Measurements from ENCODE around the gene OTUD5.
"Not testable (repeated sequence)": the region's sequence is repeated elsewhere in the genome, so short reads cannot be mapped to it uniquely, and the experiment has no call there.

Gene OTUD5, protein sequence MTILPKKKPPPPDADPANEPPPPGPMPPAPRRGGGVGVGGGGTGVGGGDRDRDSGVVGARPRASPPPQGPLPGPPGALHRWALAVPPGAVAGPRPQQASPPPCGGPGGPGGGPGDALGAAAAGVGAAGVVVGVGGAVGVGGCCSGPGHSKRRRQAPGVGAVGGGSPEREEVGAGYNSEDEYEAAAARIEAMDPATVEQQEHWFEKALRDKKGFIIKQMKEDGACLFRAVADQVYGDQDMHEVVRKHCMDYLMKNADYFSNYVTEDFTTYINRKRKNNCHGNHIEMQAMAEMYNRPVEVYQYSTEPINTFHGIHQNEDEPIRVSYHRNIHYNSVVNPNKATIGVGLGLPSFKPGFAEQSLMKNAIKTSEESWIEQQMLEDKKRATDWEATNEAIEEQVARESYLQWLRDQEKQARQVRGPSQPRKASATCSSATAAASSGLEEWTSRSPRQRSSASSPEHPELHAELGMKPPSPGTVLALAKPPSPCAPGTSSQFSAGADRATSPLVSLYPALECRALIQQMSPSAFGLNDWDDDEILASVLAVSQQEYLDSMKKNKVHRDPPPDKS
- total RNA-seq = 121 to 139 reads per million in 2 donors

DNA sequence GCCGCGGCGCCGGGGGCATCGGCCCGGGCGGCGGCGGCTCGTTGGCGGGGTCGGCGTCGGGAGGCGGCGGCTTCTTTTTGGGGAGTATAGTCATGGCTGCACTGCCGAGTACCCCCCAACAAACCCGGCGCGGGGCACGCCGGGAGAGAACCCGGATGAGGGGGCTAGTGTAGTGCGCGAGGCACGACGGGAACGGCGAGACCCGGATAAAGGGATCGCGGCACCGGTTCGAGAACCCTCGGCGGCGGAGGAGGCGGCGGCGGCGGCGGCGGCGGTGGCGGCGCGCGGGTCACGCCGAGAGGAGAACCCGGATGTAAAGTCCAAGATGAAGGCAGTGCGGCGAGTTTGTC is at the start of gene OTUD5:
Gene OTUD5 (minus strand): TSS at position 131 of the 350 bp plus-strand sequence. CDS start 37 bp downstream, at position 94.
- peak; percentile 72 for DNase-seq

DNA sequence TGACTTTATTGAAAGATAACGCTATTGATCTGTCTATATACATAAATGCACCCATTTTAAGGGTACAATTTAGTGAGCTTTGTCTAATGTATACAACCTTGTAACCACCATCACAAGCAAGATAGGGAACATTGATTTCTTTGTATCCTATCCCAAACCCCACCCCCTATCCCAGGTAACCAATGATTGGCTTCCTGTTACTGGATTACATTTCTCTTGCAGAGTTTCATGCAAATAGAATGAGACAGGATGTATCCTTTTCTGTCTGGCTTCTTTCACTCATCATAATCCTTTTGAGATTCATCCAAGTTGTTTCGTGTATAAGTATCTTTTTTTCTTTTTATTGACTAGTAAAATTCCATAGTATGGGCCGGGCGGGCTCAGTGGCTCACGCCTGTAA is 46.3 kb upstream of the OTUD5 start:
- DNase-seq = no peak

DNA sequence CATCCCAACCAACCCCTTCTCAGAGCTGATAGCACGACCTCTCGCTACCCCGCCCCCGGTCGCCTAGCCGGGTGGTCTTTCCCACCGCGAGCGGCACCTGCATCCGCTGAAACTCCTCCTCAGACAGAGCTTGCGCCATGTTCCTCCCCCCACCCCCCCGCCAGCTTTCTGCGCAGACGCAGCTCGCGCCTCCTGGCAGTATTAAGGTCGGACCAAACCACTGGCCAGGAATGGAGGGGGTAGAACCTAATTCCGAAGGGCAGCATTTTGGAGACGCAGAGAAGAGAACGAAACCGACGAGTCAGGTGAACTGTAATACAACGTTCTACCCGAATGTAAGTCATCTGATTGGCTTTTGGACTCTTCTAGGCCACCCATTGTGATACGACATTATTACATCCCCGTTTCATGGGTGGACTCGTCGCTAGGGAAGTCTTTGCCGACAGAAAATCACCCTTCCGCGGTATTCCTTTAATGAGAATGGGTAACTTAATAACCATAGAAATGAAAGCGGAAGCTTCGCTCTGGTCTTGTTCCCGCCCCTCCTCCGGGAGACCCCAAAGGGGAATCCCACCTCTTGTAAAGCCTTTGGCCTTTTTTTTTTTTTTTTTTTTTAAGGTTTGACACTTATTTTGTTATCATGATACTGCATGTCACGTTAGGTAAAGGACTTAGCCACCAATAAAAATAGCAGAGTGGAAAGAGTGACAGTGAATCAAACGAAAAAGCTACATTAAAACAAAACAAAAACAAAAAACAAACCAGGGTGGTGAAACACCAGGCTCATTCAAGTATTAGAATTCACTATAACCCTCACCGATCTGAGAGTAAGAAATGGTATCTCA is 44.9 kb upstream of the OTUD5 start, which contains the start of gene GRIPAP1:
Gene GRIPAP1 (minus strand): TSS at position 174 of the 845 bp plus-strand sequence. CDS start 35 bp downstream, at position 139.
- peak; percentile 69 for DNase-seq

DNA sequence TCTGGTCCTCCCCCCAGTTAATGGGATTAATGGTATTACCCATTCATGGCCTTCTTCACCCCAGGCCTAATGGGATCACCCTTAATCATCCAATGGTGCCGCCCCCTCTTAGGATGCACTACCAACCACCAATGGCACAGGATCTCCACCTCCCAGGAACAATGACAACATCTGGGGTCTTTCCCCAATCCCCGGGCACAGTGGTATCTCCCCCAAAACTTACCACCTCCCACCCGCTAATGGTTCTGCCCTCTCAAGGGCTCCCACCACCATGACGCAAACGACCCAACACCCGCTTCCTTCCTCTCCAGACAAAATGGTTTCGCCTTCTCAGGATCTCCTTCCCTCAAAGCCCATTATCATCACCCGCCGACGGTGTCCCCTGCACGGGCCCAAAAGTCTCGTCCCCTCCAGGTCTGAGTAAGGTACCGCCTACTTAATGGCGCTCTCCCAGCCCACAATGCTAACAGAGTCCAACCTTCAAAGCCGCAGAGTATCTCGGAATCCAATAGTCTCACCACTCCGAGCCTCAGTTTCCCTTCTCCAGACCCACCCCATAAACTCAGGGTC is 44.2 kb upstream of the OTUD5 start:
- no peak for DNase-seq

DNA sequence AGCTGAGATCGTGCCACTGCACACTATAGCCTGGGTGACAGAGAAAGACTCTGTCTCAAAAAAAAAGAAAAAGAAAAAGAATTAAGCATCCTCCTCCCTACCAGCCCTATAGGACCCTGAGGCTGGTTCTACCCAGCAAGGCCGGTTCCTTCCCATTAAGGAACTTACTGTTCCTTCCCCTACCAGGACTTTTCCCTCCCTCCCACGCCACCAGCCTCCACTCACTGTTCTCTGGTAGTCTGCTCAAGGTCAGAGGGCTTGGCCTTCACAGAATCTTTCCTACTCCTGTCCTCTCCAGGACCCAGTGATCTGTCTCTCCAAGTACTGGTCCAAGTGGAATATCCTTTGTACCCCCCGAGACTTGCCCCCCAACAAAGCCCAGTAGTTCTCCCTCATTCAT is 43.2 kb upstream of the OTUD5 start:
- no peak for DNase-seq

DNA sequence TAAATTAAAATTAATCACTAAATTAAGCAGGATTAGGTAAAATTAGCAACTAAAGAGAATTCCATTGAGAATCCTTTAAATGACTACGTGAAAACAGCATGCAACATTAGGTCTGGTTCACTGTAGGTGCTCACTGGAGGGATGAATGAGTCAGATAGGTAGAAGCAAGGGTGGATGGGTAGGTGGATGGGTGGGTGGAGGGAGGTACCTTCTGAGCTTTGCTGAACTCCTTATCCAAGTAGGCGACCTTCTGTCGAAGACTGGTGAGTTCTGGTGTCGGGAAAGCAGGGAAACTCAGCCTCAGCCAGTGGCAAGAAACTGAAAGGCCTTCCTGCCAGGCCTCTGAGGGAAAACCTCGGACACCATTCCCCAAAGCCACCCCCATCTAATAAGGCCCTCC is 41.6 kb upstream of the OTUD5 start:
- DNase-seq = no peak

DNA sequence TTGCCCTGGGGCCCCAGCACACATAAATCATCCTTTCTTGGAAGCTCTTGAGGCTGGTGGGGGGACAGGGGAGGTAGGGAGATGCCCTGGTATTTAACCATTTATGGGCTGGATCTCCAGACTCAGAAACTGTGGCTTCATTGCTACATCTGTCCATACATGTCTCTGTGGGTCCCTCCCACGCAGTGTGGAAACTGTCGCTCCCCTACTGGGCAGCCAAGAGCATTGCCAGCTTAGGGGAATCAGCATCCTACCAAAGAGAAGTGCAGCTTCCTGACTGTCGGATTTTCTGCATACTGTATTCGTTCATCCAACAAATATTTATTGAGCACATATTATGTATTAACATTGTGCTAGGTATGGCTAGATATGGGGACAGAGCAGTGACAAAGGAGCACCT is 41.0 kb upstream of the OTUD5 start:
- no peak for DNase-seq

DNA sequence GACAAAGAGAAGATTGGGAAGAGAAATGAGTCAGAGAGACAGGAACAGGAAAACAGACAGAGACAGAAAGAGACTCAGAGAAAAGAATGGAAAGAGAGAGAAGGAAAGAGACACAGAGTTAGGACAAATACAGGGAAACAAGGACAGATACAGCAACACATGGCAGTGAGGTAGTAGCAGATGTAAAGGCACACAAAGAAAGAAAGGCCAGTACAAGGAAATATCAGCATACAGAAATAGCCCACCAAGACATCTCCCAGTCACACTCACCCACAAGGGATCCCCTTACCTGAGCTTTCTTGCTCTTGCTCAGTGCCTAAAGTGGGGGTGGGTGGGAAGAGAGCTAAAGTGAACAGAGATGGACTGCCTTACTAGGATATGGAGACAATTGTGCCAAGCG is 40.5 kb upstream of the OTUD5 start:
- DNase-seq = no peak

DNA sequence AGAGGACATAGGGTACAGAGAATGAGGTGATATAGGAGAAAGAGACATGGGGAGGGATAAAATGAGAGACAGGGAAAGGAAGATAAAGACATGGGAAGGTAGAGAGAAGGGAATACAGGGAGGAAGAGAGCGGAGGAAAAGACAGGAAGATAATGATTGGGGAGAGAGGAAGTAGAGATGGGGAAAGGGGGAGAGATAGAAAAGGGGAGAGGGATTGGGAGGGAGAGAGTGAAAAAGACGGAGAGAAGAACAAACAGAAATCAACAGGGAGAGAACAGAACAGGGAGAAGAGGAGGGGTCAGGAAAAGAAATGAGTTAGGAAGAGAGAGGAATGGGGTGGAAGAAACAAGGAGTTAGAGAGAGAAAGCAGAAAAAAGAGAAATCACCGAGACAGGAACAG is 40.0 kb upstream of the OTUD5 start:
- no peak for DNase-seq

DNA sequence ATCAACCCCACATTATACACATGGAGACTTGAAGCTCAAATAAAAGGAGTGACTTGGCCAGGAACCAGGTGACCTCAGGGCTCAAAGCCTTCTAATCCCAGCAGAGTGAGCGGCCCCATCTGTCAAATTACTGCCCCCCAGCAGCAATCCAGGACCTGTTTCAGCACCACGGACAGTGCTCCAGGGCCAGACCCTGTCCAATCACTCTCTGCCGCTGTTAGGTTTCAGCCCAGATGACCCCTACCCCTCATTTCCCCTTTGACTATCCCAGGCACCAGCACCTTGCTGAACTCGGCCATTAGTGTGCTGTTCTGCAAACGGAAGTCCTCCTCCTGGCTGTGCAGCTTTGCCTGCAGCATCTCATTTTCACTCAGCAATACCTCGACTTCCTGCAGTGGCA is 39.6 kb upstream of the OTUD5 start:
- DNase-seq = no peak

DNA sequence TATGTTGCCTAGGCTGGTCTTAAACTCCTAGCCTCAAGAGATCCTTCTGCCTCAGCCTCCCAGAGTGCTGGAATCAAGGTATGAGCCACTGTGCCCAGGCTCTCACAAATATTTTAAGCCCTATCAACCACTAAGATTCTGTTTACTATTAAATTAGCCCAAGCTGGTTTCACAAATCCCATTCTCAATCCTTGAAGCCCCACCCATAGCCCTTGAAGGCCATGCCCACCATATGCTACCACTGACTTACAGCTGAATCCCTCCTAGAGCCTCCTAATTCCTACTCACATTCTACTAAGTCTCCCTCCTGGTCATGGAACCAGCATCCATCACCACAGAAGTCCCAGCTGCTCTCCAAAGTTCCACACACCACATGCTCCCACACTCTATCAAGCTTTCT is 34.9 kb upstream of the OTUD5 start:
- no peak for DNase-seq

DNA sequence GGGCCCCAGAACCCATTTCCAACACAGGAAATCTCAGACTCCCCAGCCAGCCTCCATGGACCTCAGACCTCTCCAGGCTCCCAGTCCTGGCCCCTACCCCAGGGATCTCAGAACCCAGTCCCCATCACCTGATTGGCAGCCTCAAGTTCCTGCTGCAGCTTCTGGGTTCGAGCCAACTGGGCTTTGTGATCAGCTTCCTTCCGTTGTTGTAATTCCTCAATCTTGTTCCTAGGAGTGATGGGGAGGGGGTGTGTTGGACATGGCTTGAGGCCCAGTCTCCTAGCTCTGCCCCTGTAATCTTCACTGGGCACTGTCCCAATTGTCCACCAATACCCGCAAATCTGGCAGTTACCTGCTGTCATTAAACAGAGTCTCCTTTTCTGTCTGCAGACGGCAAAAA is 32.1 kb upstream of the OTUD5 start:
- no peak for DNase-seq

DNA sequence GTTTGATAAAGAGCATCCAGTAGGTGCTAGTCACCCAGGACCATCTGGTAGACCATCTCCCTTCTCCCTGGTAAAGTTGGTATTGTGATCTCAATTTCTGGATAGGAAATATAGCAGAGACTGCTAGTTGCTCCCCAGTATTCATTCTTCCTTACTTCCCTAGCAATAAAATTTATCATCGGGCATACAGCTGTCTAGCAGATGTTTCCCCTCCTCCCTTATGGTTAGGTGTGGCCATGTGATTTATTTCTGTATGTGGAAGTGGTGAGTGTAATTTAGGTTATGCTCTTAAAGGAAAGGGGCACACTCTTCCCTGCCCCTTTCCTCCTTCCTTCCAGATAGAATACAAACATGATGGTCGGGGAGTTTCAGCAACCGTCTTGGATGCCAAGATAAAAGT is 26.5 kb upstream of the OTUD5 start:
- DNase-seq = no peak

DNA sequence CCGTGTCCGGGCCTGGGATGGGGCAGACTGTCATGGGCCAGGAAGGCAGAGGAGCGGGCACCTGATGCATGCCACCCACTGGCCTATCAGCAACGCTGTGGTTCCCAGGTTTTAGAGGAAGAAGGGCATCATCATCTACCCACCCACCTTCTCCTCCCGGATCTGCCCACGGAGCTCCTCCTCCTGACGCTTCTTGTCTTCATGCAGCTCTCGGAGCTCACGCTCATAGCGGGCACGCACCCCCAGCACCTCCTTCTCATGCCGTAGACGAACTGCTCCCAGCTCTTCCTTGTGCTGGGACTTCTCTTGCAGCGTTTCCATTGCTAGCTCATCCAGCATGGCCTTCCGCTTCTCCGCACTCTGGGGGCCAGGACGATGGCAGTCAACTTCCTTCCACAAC is 25.7 kb upstream of the OTUD5 start:
- DNase-seq = no peak

DNA sequence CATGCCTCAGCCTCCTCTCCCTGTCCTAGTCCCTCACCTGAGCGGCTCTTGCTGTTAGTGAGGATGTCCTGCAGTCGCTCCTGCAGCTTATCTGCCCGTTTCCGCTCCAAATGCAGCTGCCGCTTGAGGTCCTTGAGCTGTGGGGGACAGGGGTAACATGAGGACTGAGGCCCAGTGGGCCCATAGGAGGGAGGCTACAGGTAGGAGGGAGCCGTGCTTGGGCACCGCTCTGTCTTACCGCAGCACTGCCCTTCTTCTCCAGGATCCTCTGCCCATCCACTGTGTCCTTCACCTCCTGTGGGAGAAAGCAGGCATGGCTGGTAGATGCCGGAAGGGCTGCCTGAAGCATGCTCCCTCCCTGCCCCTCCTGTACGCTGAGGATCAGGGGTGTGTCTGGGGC is 23.8 kb upstream of the OTUD5 start:
- DNase-seq = no peak

DNA sequence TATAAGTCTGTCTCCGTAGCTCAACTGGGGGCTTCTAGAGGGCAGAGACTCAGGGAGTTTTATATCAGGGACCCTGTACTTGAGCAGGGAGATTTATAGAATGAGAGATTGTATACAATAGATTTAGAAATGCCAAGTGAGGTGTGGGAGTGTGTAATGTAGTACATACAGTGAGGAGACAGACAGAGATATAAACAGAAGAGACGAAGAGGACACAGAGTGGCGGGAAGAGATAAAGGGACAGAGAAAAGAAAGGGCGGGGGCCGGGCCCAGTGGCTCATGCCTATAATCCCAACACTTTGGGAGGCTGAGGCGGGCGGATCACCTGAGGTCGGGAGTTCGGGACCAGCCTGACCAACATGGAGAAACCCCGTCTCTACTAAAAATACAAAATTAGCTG is 22.9 kb upstream of the OTUD5 start:
- DNase-seq = not testable (repeated sequence)

DNA sequence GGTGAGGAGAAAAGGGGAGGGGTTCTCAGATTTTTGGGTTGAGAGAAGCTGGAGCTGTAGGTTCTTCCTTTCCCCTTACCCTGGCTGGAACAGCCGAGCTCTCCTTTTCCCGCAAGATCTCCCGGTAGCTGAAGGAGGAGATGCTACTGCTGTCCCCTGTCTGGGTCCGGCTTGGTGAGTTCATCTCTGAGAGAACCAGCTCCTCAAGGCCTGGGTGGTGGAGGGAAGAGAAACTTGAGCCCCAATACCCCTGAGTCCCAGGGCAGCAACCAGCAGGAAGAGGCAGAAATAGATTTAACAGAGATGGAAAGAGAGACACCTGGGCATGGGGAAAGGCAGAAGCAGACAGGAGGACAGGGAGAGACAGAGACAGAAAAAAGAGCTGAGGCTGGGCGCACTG is 20.8 kb upstream of the OTUD5 start:
- DNase-seq = no peak

DNA sequence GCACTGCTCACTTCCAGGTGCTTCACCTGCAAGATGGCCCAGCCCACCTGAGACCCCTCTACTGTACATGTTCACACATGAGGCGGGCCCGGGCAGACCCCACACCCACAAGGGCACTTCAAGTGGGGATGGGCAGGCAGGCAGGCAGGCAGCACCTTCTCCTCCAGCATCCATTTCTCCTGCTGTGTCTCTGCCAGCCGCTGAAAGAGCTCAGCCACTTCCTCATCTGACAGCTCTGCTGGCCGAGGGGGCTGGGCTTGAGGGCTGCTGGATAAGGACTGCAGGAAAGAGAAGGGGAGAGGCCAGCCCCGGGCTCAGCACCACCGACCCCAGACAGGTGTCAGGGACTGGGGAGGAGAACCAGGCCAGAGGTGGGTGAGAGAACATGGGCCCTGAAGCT is 18.7 kb upstream of the OTUD5 start:
- no peak for DNase-seq

DNA sequence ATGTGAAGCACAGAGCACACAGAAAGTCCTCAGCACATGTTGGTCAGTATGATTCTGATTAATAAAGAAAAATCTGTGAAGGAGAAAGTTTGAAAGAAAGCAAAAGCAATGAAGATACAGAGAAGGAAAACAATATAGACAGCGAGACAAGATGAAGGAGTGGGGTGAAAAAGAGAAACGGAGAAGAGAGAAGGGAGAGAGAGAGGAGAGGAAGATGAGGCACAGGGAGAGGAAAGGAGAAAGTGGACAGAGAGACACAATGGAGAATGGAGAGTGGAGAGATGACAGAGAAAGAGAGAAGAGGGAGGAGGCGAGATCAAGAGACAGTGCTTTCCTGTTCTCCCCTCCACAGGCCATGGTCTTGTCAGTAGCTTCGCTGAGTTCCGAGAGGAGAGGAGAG is 18.1 kb upstream of the OTUD5 start:
- no peak for DNase-seq

DNA sequence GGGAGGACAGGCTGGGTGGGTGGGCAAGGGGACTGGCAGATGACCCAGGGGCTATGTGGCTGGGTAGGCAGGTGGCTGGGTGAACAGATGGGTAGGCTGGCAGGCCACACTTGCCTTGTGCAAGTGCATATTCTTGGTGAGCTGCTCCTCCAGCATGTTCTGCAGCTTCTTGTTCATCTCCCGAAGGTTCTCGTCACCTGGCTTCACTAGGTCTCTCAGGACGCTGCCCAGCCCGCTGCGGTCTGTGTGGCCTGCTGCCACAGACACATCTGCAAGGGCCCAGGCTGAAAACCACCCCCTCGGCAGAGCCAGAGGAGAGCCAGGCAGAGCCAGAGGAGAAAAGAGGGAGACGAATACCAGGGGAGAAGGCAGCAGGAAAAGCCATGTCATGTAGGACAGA is 17.6 kb upstream of the OTUD5 start:
- no peak for DNase-seq

DNA sequence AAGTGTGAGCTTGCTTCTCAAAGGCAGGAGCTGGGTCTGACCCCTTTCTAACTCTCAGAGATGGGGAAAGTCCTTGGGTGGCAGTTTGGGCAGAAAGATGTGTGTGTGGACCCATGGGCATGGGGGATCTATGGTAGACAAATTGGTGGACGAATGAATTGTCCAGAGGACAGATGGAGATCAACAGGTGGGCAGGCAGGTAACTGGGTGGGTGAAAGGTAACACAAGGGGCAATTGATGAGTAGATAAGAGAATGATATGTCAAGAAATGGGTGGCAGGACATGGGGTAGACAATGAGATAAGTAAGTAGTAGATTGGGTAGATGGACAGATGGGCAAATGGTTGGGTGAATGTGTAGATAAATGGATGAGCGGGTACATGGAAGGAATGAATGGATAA is 17.2 kb upstream of the OTUD5 start:
- no peak for DNase-seq

DNA sequence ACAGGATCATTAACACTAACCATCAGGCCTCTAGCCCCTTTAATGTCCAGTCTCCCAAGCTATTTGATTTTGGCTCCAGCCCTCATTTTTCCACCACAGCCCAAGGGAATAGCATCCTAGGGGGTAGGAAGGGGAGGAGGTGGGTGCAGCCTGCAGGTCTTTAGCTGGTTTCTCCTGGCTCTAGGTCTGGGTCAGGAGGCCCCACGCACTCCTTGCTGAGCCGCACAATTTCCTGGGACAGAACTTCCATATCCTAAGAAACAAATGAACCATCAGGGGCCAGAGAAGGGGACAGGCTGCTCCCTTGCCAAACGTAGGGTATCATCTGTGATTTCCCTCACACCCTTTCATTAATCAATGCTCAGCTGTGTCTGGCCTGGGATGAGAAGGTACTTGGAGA is 16.6 kb upstream of the OTUD5 start:
- no peak for DNase-seq
